Measurements from ENCODE around the gene TOM1L1. TPM values are rescaled to one million over a fixed set of nuclear protein-coding genes. Genes with fewer than 3 reads are reported as not detected.
"Not testable (repeated sequence)": the region's sequence is repeated elsewhere in the genome, so short reads cannot be mapped to it uniquely, and the experiment has no call there.

TOM1L1 gene, protein sequence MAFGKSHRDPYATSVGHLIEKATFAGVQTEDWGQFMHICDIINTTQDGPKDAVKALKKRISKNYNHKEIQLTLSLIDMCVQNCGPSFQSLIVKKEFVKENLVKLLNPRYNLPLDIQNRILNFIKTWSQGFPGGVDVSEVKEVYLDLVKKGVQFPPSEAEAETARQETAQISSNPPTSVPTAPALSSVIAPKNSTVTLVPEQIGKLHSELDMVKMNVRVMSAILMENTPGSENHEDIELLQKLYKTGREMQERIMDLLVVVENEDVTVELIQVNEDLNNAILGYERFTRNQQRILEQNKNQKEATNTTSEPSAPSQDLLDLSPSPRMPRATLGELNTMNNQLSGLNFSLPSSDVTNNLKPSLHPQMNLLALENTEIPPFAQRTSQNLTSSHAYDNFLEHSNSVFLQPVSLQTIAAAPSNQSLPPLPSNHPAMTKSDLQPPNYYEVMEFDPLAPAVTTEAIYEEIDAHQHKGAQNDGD
- total RNA-seq (2014; rRNA removed) = 28.9 and 29.9 TPM in 2 replicates
- 9.9 TPM for polyA plus RNA-seq (2012)

DNA sequence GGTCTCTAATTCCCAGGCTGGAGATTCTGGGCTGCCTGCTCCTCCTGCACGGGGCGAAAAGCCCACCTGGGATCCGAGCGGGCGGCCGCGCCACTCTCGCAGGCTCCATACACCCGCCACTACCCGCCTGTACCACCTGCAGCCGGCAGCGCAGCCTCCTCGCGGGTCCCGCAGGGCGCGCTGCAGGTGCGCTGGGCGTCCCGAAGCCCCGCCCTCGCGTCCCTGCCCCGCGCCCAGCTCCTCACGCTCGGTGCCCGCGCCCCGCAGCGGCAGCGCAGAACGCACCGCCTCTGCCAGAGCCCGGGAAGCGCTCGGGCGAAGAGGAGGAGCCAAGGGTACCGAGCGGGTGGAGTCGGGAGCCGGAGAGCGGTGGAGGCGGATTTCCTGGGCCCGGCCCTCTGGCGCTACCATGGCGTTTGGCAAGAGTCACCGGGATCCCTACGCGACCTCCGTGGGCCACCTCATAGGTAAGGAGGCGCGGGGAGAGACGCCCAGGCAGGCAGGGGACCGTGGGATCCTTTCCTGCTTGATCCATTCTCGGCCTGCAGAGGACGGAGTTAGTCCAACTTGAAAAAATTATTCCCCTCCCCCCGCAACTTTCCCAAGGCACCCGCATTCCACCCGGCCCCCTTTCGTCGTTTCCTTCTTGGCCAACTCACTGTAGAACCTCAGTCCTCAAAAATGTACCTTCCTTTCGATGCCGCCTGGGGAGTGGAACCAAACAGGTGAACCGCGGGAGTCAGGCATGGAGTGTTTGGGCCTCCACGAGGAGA is at the start of gene TOM1L1:
Gene TOM1L1 (plus strand): TSS at position 396 of the 773 bp plus-strand sequence. CDS start 14 bp downstream, at position 410.
- peak; percentile 56 for DNase-seq (ENCODE audit: low read depth)

- no peak for DNase-seq (ENCODE audit: low read depth)
These were observed 41.5 kb upstream of the TOM1L1 start for GRCh38 chr17:54859187-54859586.

GRCh38 chr17:54860617-54861470 is 39.8 kb upstream of the TOM1L1 start:
- no peak for DNase-seq (ENCODE audit: low read depth)

GRCh38 chr17:54861471-54861983 is 39.1 kb upstream of the TOM1L1 start:
- DNase-seq (ENCODE audit: low read depth) = no peak

DNA sequence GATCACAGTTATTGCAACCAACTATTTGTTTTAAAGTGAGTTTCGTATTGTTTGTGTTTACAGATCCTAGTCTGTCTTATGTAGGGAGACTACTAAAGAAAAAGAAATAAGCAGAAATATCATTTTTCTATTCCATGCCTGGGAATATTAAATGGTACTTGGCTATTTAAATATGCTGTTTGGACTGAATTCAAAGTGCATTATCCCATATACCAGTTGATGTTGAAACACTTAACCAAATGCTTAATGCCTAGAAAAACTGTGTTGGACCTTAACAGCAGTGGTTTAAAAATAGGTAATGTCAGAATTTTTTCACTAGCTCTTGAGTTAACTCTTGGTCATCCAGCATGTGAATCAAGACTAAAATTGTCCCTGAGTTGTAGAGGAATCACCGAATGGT is 37.5 kb upstream of the TOM1L1 start:
- DNase-seq (ENCODE audit: low read depth) = no peak

GRCh38 chr17:54864070-54864469 is 36.6 kb upstream of the TOM1L1 start:
- no peak for DNase-seq (ENCODE audit: low read depth)

- no peak for DNase-seq (ENCODE audit: low read depth)
These were observed 35.9 kb upstream of the TOM1L1 start for GRCh38 chr17:54864636-54865356.

GRCh38 chr17:54867634-54868033 is 33.0 kb upstream of the TOM1L1 start:
- no peak for DNase-seq (ENCODE audit: low read depth)

- no peak for DNase-seq (ENCODE audit: low read depth)
These were observed 29.9 kb upstream of the TOM1L1 start for GRCh38 chr17:54870671-54871175.

GRCh38 chr17:54875906-54876305 is 24.7 kb upstream of the TOM1L1 start:
- DNase-seq (ENCODE audit: low read depth) = not testable (repeated sequence)

DNA sequence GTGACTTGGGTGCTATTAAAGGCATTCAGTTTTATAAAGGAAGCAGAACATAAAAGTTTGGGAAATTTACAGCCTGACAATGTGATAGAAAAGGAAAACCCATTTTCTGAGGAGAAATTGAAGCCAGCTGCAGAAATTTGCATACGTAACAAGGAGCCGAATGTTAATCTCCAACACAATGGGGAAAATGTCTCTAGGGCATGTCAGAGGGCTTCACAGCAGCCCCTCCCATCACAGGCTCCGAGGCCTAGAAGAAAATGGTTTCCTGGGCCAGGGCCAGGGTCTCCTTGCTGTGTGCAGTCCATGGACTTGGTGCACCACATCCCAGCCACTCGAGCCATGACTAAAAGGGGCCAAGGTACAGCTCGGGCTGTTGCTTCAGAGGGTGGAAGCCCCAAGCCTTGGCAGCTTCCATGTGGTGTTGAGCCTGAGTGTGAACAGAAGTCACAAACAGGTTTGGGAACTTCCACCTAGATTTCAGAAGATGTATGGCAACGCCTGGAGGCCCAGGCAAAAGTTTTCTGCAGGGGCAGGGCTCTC is 23.9 kb upstream of the TOM1L1 start:
- DNase-seq (ENCODE audit: low read depth) = no peak

GRCh38 chr17:54881255-54881972 is 19.2 kb upstream of the TOM1L1 start:
- no peak for DNase-seq (ENCODE audit: low read depth)

- DNase-seq (ENCODE audit: low read depth) = no peak
These were observed 18.3 kb upstream of the TOM1L1 start for GRCh38 chr17:54882371-54882770.

- no peak for DNase-seq (ENCODE audit: low read depth)
These were observed 17.7 kb upstream of the TOM1L1 start for GRCh38 chr17:54882950-54883349.

GRCh38 chr17:54883939-54884338 is 16.7 kb upstream of the TOM1L1 start:
- no peak for DNase-seq (ENCODE audit: low read depth)

- DNase-seq (ENCODE audit: low read depth) = no peak
These were observed 12.9 kb upstream of the TOM1L1 start for GRCh38 chr17:54887787-54888186.

DNA sequence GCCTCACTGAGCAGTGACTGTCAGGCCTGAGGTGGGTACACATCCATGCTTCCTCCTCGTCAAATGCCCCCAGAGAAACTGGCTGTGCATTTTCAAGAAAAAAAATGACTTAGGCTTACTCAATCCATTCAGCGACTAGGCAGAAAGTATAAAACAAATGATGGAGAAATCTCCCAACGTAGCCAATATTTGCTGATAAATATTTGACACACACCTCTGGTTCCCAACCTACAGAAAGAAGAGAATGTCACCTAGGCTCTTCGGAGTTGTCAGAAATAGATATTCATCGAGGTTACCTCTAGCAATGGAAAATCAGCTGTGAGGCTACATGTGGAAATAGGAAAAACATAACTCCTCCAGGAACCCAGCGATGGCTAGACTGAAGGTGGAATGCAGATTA is 12.4 kb upstream of the TOM1L1 start:
- no peak for DNase-seq (ENCODE audit: low read depth)

GRCh38 chr17:54888981-54889380 is 11.7 kb upstream of the TOM1L1 start:
- DNase-seq (ENCODE audit: low read depth) = no peak

DNA sequence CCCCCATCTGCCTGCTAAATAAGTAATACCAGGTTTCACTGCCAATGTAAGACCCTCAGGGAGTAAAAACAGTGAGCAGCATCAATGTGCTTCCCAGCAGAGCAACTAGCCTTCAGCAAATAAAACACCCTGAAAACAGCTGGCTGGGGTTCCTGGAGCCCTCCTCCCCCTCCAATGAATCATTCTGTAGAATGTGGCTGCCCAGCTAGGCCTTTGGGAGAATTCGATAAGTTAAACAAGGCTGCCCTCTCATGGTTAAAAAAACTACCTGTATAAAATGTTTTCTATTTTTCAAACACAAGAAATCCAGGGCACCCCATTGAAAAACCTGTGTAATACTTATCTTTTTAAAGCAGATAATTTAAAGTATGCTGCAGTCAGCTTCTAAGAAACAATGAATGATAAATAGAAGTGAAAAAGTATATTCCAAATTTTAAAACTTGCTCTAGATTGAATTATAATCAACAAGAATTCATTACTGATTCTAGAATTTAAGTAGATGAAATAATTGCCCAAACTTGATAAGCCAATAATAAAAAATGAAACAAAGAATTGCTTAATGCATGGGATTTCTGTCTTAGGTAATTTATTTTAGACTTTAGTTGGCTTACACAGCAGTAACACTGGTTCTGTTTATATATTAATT is 9.4 kb upstream of the TOM1L1 start:
- DNase-seq (ENCODE audit: low read depth) = peak; percentile 83

Measured in LHCN-M2 (cell line).